ENCODE measurements around the gene ZBTB44.

GRCh38 chr11:130197386-130198035 is 117.2 kb downstream of the ZBTB44 start:
- TF ChIP-seq CTCF (IDR thresholded peaks at IDR 0.05; ENCODE audit: borderline replicate concordance, extremely low read depth, low read length, poor library complexity, severe bottlenecking) (no peak), EZH2 (IDR thresholded peaks at IDR 0.05; ENCODE audit: borderline replicate concordance, low read depth, low read length, severe bottlenecking) (no peak)

Data from DND-41 (cell line).